HK-2 (cell line): ENCODE results near the gene NAT8.
"Not testable (repeated sequence)": the region's sequence is repeated elsewhere in the genome, so short reads cannot be mapped to it uniquely, and the experiment has no call there.

Experiments
- DNase-seq: peaks from one replicate; pipeline ENCODE4 v3.0.0-alpha.2; 2018; ENCODE audit not compliant: unreplicated experiment

Gene NAT8

DNA sequence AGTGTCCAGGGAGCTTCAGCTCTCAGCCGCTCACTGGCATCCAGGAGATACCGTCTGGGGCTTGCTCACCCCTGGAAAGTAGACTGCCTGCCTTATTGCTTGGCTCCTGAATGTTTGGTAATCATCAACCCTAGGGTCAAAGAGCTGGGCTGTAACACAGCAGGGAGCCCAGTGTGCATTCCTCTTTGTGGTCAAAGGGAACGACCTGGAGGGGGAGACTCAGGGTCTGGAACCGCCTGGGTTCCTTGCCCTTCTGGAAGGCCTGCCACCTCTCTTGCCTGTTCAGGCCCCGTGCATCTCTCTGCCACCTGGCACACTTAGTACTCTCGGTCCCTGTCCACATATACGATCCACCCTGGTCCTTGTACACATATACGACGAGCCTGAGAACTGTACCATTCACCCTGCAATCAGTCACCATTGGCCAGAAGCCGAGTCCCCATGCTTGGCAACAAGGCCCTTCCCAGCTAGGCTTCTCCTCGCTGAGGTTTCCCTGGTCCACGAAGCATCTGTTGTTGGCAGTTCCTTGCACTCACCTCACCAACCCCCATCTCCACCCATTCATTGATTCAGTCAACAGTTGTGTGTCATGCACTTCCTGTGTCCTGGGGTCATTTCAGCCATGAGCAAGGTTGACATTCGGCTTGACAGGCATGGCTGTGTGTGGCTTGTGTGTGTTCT is at the start of gene NAT8:
TSS of gene NAT8 (minus strand) at position 85 of the 681 bp plus-strand sequence. CDS start 794 bp downstream, outside the sequence.
- DNase-seq = peak; percentile 27

DNA sequence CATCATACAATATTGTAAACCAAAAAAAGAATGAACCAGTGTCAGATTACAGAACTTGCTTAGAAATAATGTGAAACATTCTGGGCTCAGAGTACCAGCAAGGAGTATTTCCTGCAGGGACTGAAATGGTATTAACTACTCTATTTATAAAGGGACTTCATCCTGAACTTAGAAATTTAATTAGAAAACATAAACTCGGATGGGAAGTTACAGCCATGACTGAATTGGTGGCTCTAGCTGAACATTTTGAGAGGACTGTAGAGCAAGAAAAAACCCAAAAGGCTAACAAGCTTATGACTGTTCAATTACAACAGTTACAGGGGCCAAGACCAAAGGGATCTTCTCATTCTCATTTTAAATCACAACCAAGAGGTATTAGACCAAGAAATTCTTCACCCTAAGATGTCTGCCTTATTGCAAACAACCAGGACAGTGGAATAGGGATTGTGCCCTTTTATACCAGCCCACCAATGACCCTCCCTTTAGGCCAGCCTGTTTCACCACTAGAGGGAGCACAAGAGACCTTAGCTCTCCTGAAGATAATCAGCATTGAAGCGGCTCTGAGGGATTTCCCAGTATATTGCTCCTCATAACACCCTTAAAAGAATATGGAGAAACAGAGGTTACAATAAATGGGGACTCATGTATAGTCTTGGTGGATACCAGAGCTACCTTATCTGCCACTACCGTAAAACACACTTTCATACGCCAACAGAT is 48.3 kb upstream of the NAT8 start:
- DNase-seq = peak; percentile 5

DNA sequence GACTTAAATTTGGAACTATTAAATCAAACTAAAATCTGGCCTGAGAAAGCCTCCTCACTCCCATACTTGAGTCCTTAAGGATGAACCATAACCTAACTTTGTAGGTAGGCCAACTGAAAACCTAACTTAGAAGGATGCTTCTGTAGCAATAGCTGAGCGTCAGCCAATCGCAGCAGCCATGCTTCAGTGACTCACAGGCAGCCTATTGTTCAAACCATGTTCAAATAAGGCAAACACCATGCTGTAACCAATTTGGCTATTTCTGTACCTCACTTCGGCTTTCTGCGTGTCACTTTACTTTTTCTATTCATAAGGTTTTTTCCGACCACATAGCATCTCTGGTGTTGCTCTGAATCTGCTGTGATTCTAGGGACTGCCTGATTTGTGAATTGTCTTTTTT is 46.3 kb upstream of the NAT8 start:
- not testable (repeated sequence) for DNase-seq

GRCh38 chr2:73685764-73686438 is 43.7 kb upstream of the NAT8 start:
- DNase-seq = no peak

GRCh38 chr2:73684905-73685304 is 42.7 kb upstream of the NAT8 start:
- not testable (repeated sequence) for DNase-seq

DNA sequence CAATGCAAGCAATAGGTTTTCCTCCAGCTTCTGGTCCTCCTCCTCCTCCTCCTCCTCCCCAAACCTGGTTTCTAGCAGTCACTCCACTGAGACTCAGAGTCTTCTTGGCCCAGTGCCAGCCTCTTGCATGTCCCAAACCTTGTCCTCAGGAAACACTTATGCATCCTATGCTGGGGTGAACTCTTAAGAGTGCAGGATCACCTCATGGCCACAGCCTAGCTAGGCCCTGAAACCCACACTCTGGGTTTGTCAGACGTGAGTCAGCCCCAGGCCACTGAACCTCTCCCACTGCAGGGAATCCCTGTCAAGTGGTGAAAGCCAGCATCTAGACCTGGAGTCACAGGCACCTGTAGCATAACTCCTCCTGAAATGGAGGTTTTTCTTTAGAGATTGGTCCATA is 42.1 kb upstream of the NAT8 start:
- peak; percentile 17 for DNase-seq

- DNase-seq = peak; percentile 10
These were observed 37.8 kb upstream of the NAT8 start for GRCh38 chr2:73679951-73680571.

DNA sequence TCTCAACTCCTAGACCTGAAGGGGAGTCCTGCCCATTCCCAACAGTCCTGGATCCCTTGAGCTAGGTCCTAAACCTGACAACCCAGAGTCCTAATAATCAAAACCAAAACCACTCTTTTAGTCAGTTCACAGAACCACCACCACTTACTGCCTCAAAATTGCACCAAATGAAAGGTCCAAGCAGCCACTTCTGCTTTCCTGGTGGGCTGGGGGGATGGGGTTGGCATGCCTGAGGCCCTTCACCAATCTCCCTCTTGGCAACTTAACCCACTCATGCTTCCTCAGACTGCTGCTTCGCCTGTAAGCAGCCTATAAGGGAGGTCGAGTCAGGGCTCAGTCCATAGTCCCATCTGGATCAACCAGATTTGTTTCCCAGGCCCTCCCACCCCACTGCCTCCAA is 37.0 kb upstream of the NAT8 start:
- DNase-seq = not testable (repeated sequence)

DNA sequence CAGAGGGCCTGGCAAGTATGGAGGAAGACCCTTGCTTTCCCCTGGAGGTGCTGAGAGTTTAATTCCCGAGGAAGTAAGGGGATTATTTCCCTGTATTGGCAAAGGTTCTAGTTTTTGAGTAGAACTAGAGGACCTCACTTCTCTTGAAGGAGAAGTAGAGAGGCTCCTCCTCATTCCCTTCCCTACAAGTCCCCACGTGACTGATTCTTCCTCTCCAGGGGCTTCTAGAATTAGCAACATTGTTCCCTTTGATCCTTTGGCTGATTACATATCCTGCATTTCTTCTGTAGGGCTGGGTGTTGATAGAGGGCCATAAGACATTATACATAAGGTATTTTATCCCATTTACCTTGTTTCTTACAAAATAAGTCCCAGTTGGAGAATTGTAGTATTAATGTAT is 35.8 kb upstream of the NAT8 start:
- DNase-seq = not testable (repeated sequence)

- not testable (repeated sequence) for DNase-seq
These were observed 34.0 kb upstream of the NAT8 start for GRCh38 chr2:73676211-73676610.

- DNase-seq = not testable (repeated sequence)
These were observed 32.5 kb upstream of the NAT8 start for GRCh38 chr2:73674696-73675157.

GRCh38 chr2:73669976-73670375 is 27.8 kb upstream of the NAT8 start:
- not testable (repeated sequence) for DNase-seq

DNA sequence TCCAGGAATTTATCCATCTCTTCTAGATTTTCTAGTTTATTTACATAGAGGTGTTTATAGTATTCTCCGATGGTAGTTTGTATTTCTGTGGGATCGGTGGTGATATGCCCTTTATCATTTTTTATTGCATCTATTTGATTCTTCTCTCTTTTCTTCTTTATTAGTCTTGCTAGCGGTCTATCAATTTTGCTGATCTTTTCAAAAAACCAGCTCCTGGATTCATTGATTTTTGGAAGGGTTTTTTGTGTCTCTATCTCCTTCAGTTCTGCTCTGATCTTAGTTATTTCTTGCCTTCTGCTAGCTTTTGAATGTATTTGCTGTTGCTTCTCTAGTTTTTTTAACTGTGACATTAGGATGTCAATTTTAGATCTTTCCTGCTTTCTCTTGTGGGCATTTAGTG is 25.0 kb upstream of the NAT8 start:
- not testable (repeated sequence) for DNase-seq

- DNase-seq = no peak
These were observed 12.0 kb upstream of the NAT8 start for GRCh38 chr2:73654175-73654574.

DNA sequence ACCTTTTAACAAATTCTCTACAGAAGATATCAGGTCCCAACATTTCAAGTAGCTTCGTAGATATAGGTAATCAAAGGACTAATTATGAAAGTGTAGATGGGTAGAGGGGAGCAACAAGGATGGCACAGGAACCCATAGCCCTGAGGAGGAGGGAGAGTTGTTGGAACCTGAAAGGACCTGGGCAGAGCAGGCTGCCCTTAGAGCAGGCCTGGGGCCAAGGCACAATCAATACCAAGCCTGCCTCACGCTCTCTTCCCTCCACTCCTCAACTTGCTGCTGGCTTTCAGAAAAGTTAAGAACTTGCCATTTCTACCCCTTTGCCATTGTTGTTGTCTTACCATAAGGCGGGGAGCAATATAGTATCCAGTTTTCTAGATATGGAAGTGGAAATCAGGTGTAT is 10.1 kb upstream of the NAT8 start:
- no peak for DNase-seq

- DNase-seq = no peak
These were observed 9.5 kb upstream of the NAT8 start for GRCh38 chr2:73651591-73652230.

DNA sequence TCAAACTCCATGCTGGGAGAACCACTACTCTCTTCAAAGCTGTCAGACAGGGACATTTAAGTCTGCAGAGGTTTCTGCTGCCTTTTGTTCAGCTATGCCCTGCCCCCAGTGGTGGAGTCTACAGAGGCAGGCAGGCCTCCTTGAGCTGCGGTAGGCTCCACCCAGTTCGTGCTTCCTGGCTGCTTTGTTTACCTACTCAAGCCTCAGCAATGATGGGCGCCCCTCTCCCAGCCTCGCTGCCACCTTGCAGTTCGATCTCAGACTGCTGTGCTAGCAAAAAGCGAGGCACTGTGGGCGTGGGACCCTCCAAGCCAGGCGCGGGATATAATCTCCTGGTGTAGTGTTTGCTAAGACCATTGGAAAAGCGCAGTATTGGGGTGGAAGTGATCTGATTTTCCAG is 5.5 kb upstream of the NAT8 start:
- DNase-seq = not testable (repeated sequence)

GRCh38 chr2:73641767-73642062 is 507 bp downstream of the NAT8 start:
- no peak for DNase-seq

DNA sequence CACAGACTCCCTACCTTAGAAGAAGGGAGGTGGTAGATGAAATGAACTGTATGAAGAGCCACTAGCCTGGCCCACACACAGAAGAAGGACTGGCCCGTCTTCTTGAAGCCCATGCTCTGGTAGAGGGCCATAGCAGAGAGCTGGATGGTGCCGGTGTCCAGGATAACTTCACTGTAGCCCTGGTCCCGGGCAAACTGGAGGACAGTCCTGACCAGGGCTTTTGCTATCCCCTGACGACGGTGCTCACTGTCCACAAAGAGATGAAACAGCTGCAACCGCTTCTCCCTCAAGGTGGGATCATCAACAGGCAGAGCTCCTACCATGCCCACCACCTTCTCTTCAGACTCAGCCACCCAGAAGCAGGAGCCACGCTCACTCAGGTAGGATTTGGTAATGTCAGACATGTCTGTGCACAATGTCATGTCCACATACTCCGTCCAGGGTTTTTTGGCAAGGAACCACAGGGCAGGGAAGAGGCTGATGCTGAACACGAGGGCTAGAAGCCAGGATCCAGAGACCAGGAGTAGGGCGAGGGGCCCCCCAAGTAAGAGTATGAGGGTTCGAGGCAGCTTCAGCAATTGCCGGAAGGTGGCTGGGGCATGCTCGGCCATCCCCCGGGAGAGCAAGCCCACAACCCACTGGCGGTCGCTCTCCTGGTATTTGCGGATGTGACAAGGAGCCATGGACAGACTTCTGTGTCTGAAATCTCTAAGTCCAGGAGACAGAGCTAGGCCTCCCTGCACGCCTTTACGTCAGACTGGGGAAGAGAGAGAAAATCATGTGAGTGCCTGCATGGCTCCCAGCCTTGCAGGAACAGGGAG is 1.1 kb downstream of the NAT8 start:
- DNase-seq = no peak

DNA sequence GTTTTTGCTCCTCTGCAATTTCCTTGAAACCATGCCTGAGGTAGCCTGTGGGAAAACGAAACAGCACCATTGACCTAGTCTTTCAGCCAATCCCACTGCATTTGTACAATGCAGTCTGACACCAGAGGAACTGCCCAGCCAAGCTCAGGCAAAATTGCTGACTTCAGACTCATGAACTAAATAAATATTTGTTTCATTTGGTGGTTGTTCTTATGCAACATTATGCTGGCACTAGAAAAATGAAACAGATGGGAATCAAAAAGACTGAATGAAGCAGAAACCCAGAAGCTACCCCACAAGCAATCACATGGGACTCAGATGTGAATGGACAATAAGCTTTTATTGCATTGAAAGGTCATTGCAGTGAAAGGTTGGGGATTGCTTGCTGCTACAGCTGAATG is 1.7 kb downstream of the NAT8 start:
- DNase-seq = no peak

DNA sequence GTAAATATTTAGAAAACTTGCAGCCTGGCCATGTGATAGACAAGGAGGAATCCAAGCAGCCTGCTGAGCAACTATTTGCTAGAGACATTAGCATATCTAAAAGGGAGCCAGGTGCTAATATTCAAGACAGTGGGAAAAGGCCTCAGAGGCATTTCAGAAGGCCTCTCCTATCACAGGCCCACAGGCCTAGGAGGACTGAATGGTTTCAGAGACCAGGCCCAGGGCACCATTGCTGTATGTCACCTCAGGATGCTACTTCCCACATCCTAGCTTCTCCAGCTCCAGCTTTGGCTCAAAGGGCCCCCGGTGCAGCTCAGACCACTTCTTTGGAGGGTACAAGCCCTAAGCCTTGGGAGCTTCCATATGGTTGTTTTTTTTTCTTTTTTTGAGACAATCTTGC is 3.8 kb downstream of the NAT8 start:
- DNase-seq = no peak
